HUES64 (cell line): ENCODE measurements around the gene SYNE1.
"Not testable (repeated sequence)": the region's sequence is repeated elsewhere in the genome, so short reads cannot be mapped to it uniquely, and the experiment has no call there.

Experiments
- H3K27ac ChIP-seq: 2 replicates; pipeline ENCODE4 v1.7.0; 2013; ENCODE audit warnings: low read depth, low read length, inconsistent platforms
- H3K27me3 ChIP-seq: 2 replicates; pipeline ENCODE4 v1.6.1; 2013; ENCODE audit warnings: mild to moderate bottlenecking, low read length; ENCODE audit not compliant: insufficient read depth
- H3K36me3 ChIP-seq: 2 replicates; pipeline ENCODE4 v1.6.1; 2013; ENCODE audit warnings: mild to moderate bottlenecking, low read length; ENCODE audit not compliant: insufficient read depth
- H3K4me1 ChIP-seq: 2 replicates; pipeline ENCODE4 v1.6.1; 2013; ENCODE audit warnings: mild to moderate bottlenecking, low read length, moderate library complexity; ENCODE audit not compliant: insufficient read depth
- H3K4me3 ChIP-seq: 2 replicates; pipeline ENCODE4 v1.5.1; 2013; ENCODE audit warnings: mild to moderate bottlenecking, low read length, moderate library complexity
- H3K9ac ChIP-seq: 2 replicates; pipeline ENCODE4 v1.6.1; 2013; ENCODE audit warnings: mild to moderate bottlenecking, low read depth, low read length
- H3K9me3 ChIP-seq: 2 replicates; pipeline ENCODE4 v1.6.1; 2013; ENCODE audit warnings: low read depth, low read length; ENCODE audit not compliant: insufficient read depth
- WGBS: fragments of 150-250, 120-280 bp; methylation state at CpG from one replicate; pipeline ENCODE4 v1.1.7; 2013; ENCODE audit warnings: missing lambda C conversion rate; 5-methylcytosine and 5-hydroxymethylcytosine counted together

Gene SYNE1

GRCh38 chr6:152614776-152615175 lies 22.4 kb downstream of the SYNE1 start:
- not testable (repeated sequence) for H3K27me3 ChIP-seq, H3K9me3 ChIP-seq, H3K4me1 ChIP-seq, H3K4me3 ChIP-seq, H3K36me3 ChIP-seq, H3K9ac ChIP-seq, H3K27ac ChIP-seq
- WGBS: 100% methylated on average over 2 of the region's 3 CpGs

DNA sequence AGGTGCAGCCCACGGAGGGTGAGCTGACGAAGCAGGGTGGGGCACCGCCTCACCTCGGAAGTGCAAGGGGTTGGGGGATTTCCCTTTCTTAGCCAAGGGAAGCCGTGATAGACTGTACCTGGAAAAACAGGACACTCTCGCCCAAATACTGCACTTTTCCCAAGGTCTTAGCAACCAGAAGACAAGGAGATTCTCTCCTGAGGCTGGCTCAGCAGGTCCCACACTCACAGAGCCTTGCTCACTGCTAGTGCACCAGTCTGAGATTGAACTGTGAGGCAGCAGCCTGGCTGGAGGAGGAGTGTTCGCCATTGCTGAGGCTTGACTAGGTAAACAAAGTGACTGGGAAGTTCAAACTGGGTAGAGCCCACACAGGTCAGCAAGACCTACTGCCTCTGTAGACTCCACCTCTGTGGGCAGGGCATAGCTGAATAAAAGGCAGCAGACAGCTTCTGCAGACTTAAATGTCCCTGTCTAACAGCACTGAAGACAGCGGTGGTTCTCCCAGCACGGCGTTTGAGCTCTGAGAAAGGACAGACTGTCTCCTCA lies 28.0 kb downstream of the SYNE1 start:
- Histone ChIP-seq H3K4me1 (no peaks in the 10 kb centered on the region), H3K36me3 (no peaks in the 10 kb centered on the region), H3K27me3 (no peaks in the 10 kb centered on the region), H3K27ac (no peak overlapping the region), H3K9me3 (no peaks in the 10 kb centered on the region), H3K9ac (no peak overlapping the region), H3K4me3 (no peak overlapping the region)
- WGBS: 85% methylated on average over 10 of the region's 10 CpGs

- H3K4me1 ChIP-seq: peaks cover 2% of the 10 kb centered on the region; the same call in 1 of the 2 replicates
- no peak overlapping the region for H3K4me3 ChIP-seq
- no peak overlapping the region for H3K27ac ChIP-seq
- 94% methylated on average over 2 of the region's 2 CpGs for WGBS
- H3K9me3 ChIP-seq: no peaks in the 10 kb centered on the region
- no peak overlapping the region for H3K9ac ChIP-seq
- H3K36me3 ChIP-seq: no peaks in the 10 kb centered on the region
- no peaks in the 10 kb centered on the region for H3K27me3 ChIP-seq
Observed at GRCh38 chr6:152605941-152606340, 31.2 kb downstream of the SYNE1 start.

DNA sequence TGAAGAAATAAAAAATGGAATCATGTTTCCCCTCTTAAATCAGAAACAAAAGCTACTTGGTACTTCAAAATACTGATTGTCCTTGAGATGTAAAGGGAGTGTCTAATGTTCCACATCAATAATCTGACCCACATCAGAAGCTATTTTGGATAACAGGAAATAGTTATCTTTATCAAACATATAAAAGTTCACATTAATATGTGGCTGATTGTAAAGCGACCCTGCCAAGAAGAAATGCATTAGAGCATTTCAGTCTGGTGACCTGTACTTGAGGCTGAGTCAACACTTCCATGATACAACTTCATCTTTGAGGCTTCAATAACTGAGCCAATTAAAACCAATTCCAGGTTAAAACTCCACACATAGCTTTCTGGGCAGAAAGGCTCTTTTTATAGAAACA lies 31.8 kb downstream of the SYNE1 start:
- Histone ChIP-seq H3K36me3 (no peaks in the 10 kb centered on the region), H3K27ac (no peak overlapping the region), H3K9ac (no peak overlapping the region), H3K4me3 (no peak overlapping the region), H3K9me3 (no peaks in the 10 kb centered on the region), H3K4me1 (peaks cover 5% of the 10 kb centered on the region; the same call in 1 of the 2 replicates), H3K27me3 (no peaks in the 10 kb centered on the region)
- 87% methylated on average over 1 of the region's 1 CpG for WGBS

- no peak overlapping the region for H3K9ac ChIP-seq
- no peaks in the 10 kb centered on the region for H3K9me3 ChIP-seq
- no peaks in the 10 kb centered on the region for H3K36me3 ChIP-seq
- H3K4me3 ChIP-seq: no peak overlapping the region
- H3K4me1 ChIP-seq: peaks cover 5% of the 10 kb centered on the region; the same call in 1 of the 2 replicates
- no peaks in the 10 kb centered on the region for H3K27me3 ChIP-seq
- H3K27ac ChIP-seq: no peak overlapping the region
Observed at GRCh38 chr6:152603911-152604310, 33.3 kb downstream of the SYNE1 start.

DNA sequence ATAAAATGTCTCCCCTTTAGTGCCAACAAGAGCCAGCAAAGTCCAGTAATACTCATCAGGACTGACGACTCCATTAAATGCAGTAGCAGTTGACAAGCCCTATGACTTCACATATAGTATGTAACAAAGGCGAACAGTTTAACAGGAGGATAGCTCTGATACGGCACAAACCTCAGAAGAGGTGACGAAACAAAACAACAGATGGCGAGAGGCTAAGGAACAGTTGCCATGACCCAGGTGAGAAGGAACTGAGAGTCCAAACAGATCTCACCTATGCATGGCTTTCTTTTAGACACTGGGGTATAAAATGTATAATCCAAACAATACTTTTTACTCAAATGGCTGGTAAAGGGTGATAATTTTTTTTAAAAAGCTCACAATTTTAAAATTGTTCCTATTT lies 37.1 kb downstream of the SYNE1 start:
- H3K4me3 ChIP-seq: no peak overlapping the region
- no peak overlapping the region for H3K27ac ChIP-seq
- no peaks in the 10 kb centered on the region for H3K9me3 ChIP-seq
- WGBS: 96% methylated on average over 5 of the region's 5 CpGs
- no peaks in the 10 kb centered on the region for H3K27me3 ChIP-seq
- peaks cover 5% of the 10 kb centered on the region; the same call in 1 of the 2 replicates for H3K4me1 ChIP-seq
- H3K36me3 ChIP-seq: no peaks in the 10 kb centered on the region
- no peak overlapping the region for H3K9ac ChIP-seq

GRCh38 chr6:152598901-152599537 lies 38.1 kb downstream of the SYNE1 start:
- H3K4me3 ChIP-seq: no peak overlapping the region
- H3K27me3 ChIP-seq: no peaks in the 10 kb centered on the region
- no peak overlapping the region for H3K27ac ChIP-seq
- peaks cover 5% of the 10 kb centered on the region; the same call in 1 of the 2 replicates for H3K4me1 ChIP-seq
- H3K9me3 ChIP-seq: no peaks in the 10 kb centered on the region
- no peaks in the 10 kb centered on the region for H3K36me3 ChIP-seq
- no peak overlapping the region for H3K9ac ChIP-seq
- 94% methylated on average over 4 of the region's 4 CpGs for WGBS

DNA sequence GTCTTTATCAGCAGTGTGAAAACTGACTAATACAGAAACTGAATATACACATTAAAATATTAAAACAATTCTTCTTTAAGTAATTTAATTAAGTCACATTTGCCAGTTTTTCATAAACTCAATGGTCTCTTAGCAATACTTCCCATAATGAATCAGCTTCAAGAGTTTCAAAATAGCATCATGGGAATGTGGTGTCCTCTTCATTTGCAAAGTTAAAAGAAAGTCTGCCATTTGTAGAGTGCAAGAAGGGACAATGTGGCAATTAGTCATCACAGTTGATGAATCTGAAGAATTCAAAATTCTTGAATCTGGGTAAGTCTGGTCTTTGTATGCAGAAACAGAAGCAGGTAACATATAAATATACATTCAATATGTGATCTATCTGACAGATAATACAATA lies 38.7 kb downstream of the SYNE1 start:
- H3K36me3 ChIP-seq: no peaks in the 10 kb centered on the region
- no peaks in the 10 kb centered on the region for H3K27me3 ChIP-seq
- H3K9me3 ChIP-seq: no peaks in the 10 kb centered on the region
- H3K27ac ChIP-seq: no peak overlapping the region
- H3K4me3 ChIP-seq: no peak overlapping the region
- H3K9ac ChIP-seq: no peak overlapping the region
- H3K4me1 ChIP-seq: peaks cover 5% of the 10 kb centered on the region; the same call in 1 of the 2 replicates

GRCh38 chr6:152596726-152597125 lies 40.4 kb downstream of the SYNE1 start:
- Histone ChIP-seq H3K27ac (no peak overlapping the region), H3K4me1 (peaks cover 5% of the 10 kb centered on the region; the same call in 1 of the 2 replicates), H3K9me3 (no peaks in the 10 kb centered on the region), H3K36me3 (no peaks in the 10 kb centered on the region), H3K27me3 (no peaks in the 10 kb centered on the region), H3K4me3 (no peak overlapping the region), H3K9ac (no peak overlapping the region)
- WGBS: 88% methylated on average over 1 of the region's 2 CpGs

GRCh38 chr6:152595499-152595898 lies 41.7 kb downstream of the SYNE1 start:
- Histone ChIP-seq H3K27ac (no peak overlapping the region), H3K4me1 (no peaks in the 10 kb centered on the region; the same call in 1 of the 2 replicates), H3K4me3 (no peak overlapping the region), H3K36me3 (no peaks in the 10 kb centered on the region), H3K9ac (no peak overlapping the region), H3K27me3 (no peaks in the 10 kb centered on the region), H3K9me3 (no peaks in the 10 kb centered on the region)
- WGBS: 85% methylated on average over 4 of the region's 4 CpGs

GRCh38 chr6:152594701-152595100 lies 42.5 kb downstream of the SYNE1 start:
- 94% methylated on average over 1 of the region's 1 CpG for WGBS
- H3K4me3 ChIP-seq: no peak overlapping the region
- H3K27me3 ChIP-seq: no peaks in the 10 kb centered on the region

GRCh38 chr6:152588456-152588855 lies 48.7 kb downstream of the SYNE1 start:
- Histone ChIP-seq H3K9me3 (no peaks in the 10 kb centered on the region), H3K27me3 (no peaks in the 10 kb centered on the region), H3K36me3 (no peaks in the 10 kb centered on the region), H3K4me3 (no peak overlapping the region), H3K9ac (no peak overlapping the region), H3K27ac (no peak overlapping the region), H3K4me1 (no peaks in the 10 kb centered on the region)
- WGBS: 100% methylated on average over 1 of the region's 1 CpG

More at GRCh38 chr6:152594701-152595100, 42.5 kb downstream of the SYNE1 start:
- no peaks in the 10 kb centered on the region for H3K9me3 ChIP-seq
- H3K27ac ChIP-seq: no peak overlapping the region
- no peaks in the 10 kb centered on the region for H3K36me3 ChIP-seq
- H3K9ac ChIP-seq: no peak overlapping the region
- no peaks in the 10 kb centered on the region for H3K4me1 ChIP-seq
